Epithelial cell of esophagus (primary cell): Measurements from ENCODE around the gene PRKG1.

ENCODE experiments used
- DNase-seq: peaks from one replicate; pipeline ENCODE4 v3.0.0; 2010; ENCODE audit warnings: low read depth
- H3K4me3 ChIP-seq: 2 replicates; pipeline ENCODE4 v1.5.1; 2011; ENCODE audit warnings: mild to moderate bottlenecking, low read length, control low read depth
- TF ChIP-seq, protein P1 (sequence below): IDR thresholded peaks from 2 replicates; pipeline ENCODE4 v1.5.1; 2011; ENCODE audit warnings: low read depth, mild to moderate bottlenecking, low read length, control low read depth, inconsistent platforms; ENCODE audit not compliant: insufficient read depth; ENCODE audit errors: missing control alignments

The PRKG1 gene

DNA sequence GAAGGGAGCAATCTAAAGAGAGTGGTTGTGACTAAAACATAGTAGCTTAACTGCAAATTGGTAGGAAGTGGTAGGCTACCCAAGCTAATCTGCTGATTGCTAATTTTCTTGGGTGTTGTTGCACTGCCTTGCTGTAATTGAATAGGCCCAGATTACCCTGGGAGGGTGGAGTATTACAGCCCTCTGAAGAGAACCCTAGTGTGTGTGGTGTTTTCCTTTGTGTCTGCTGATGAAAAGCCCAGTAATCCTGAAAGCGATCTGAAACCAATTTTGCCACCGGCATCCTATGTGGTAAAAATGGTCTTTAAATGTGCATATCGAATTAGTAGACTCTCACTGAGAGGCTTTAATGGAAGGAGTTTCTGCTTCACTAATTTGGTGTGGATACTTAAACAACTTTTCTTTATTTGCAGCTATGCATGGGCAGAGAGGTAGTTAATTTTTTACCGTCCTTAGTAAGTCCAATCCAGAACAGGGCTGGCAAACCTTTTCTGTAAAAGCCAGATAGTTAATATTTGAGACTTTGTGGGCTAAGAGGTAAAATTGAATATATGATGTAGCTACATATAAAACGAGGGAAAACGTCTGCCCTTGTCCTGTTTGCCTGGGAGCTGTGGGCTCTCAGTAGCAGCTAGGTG, 532.7 kb downstream of the PRKG1 start:
- no peak for DNase-seq
- TF ChIP-seq, protein P1, sequence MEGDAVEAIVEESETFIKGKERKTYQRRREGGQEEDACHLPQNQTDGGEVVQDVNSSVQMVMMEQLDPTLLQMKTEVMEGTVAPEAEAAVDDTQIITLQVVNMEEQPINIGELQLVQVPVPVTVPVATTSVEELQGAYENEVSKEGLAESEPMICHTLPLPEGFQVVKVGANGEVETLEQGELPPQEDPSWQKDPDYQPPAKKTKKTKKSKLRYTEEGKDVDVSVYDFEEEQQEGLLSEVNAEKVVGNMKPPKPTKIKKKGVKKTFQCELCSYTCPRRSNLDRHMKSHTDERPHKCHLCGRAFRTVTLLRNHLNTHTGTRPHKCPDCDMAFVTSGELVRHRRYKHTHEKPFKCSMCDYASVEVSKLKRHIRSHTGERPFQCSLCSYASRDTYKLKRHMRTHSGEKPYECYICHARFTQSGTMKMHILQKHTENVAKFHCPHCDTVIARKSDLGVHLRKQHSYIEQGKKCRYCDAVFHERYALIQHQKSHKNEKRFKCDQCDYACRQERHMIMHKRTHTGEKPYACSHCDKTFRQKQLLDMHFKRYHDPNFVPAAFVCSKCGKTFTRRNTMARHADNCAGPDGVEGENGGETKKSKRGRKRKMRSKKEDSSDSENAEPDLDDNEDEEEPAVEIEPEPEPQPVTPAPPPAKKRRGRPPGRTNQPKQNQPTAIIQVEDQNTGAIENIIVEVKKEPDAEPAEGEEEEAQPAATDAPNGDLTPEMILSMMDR: no peak
- H3K4me3 ChIP-seq: no peak overlapping the region

DNA sequence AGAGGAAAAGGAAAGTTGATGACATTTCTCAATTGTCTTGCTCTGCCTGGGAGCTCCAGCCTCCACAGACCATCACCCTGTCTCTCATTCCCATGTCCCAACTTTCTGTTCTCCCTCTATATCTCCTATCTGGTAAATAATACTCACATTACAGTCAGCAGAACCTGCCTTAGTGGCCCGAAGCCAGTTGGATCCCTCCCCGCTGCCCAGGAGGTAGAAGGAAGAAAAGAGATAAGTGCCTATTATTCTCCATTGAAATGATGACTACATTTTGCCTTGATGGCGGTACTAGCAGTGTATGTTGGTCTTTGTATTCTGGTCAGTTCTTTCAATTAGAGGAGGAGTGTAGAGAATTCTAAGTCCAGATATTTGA, 533.2 kb downstream of the PRKG1 start:
- TF ChIP-seq, protein P1: no peak
- no peak for DNase-seq
- no peak overlapping the region for H3K4me3 ChIP-seq

DNA sequence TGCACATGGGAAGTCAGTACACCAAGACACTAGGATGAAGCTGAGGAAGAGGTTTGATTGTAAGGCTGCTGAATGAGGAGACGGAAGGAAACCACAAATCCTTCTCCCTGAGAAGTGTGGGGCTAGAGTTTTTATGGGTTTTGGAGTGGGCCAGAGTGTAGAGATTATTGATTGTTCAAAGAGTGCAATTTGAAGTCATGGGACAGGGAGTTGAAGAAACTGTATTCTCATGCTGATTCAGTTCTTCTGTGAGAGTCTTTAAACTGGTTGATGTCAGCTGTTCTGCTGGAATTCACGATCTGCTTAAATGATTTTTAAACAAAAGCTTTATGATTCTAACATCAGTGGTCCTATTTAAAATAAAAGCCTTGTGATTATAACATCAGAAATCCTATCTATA, 533.9 kb downstream of the PRKG1 start:
- TF ChIP-seq, protein P1: no peak
- no peak for DNase-seq
- H3K4me3 ChIP-seq: no peak overlapping the region

GRCh38 chr10:51615764-51616298, 541.5 kb downstream of the PRKG1 start:
- TF ChIP-seq, protein P1: no peak
- DNase-seq: no peak
- no peak overlapping the region for H3K4me3 ChIP-seq

- H3K4me3 ChIP-seq: no peak overlapping the region
- no peak for DNase-seq
- TF ChIP-seq, protein P1: no peak
Observed at GRCh38 chr10:51617576-51618235, 543.4 kb downstream of the PRKG1 start.

- no peak overlapping the region for H3K4me3 ChIP-seq
- TF ChIP-seq, protein P1: no peak
- no peak for DNase-seq
Observed at GRCh38 chr10:51619365-51619764, 545.1 kb downstream of the PRKG1 start.
